Common myeloid progenitor, CD34-positive (primary cell): Measurements from ENCODE around the gene C12orf54.
"Not testable (repeated sequence)": the region's sequence is repeated elsewhere in the genome, so short reads cannot be mapped to it uniquely, and the experiment has no call there.

Experiments
- CTCF ChIA-PET: fragments of 350-600 bp; sonication (Branson Sonifier 250); formaldehyde crosslinking; loops from one replicate; lab custom pipeline; 2021; ENCODE audit warnings: antibody characterized with exemption; lab: Charles Lee
- POLR2A ChIA-PET: fragments of 350-600 bp; sonication (Branson Sonifier 250); formaldehyde crosslinking; loops from one replicate; lab custom pipeline; 2021; ENCODE audit warnings: antibody characterized with exemption; lab: Charles Lee
- DNase-seq, 3 donors: peaks; one replicate each; pipeline versions ENCODE4 v3.0.0 to v3.0.0-alpha.2; 2013
- H3K27ac ChIP-seq, 2 experiments: 1 replicate in 1 of 2; 2 replicates in 1 of 2; pipeline ENCODE4 v1.7.0; 2013; ENCODE audit warnings: inconsistent platforms in 2 of 2, low read length in 2 of 2, mild to moderate bottlenecking in 2 of 2, low read depth in 1 of 2, moderate library complexity in 1 of 2; ENCODE audit not compliant: severe bottlenecking in 2 of 2, insufficient read depth in 1 of 2, poor library complexity in 1 of 2
- H3K27me3 ChIP-seq, 5 experiments: replicated peaks in 2 of 5; 1 replicate in 3 of 5; 2 replicates in 2 of 5; pipeline versions ENCODE4 v1.6.1 to v1.7.0; 2013; ENCODE audit warnings: low read length in 4 of 5, mild to moderate bottlenecking in 2 of 5, moderate library complexity in 2 of 5, inconsistent platforms in 1 of 5; ENCODE audit not compliant: insufficient read depth in 5 of 5, control insufficient read depth in 4 of 5
- H3K36me3 ChIP-seq, 4 experiments: 1 replicate in 2 of 4; 2 replicates in 2 of 4; pipeline versions ENCODE4 v1.6.1 to v1.7.0; 2013; ENCODE audit warnings: low read length in 3 of 4, control low read depth in 1 of 4, mild to moderate bottlenecking in 1 of 4; ENCODE audit not compliant: control insufficient read depth in 4 of 4, insufficient read depth in 4 of 4
- H3K4me1 ChIP-seq, 4 experiments: 1 replicate in 3 of 4; 2 replicates in 1 of 4; pipeline versions ENCODE4 v1.6.1 to v1.7.1; 2013; ENCODE audit warnings: low read length in 3 of 4, mild to moderate bottlenecking in 3 of 4, control low read depth in 1 of 4, inconsistent platforms in 1 of 4, moderate library complexity in 1 of 4; ENCODE audit not compliant: control insufficient read depth in 4 of 4, insufficient read depth in 4 of 4; ENCODE audit errors: control extremely low read depth in 1 of 4
- H3K4me3 ChIP-seq, 7 experiments: 1 replicate in 4 of 7; 2 replicates in 3 of 7; pipeline versions ENCODE4 v1.5.1 to v1.7.0; 2013; ENCODE audit warnings: mild to moderate bottlenecking in 7 of 7, low read length in 6 of 7, moderate library complexity in 6 of 7, inconsistent platforms in 2 of 7, low read depth in 2 of 7, control low read depth in 1 of 7; ENCODE audit not compliant: insufficient read depth in 4 of 7, control insufficient read depth in 1 of 7; ENCODE audit errors: extremely low read depth in 1 of 7
- H3K9me3 ChIP-seq, 5 experiments: 1 replicate in 4 of 5; 2 replicates in 1 of 5; pipeline versions ENCODE4 v1.6.1 to v1.7.1; 2013; ENCODE audit warnings: low read length in 4 of 5, mild to moderate bottlenecking in 2 of 5, inconsistent platforms in 1 of 5, low read depth in 1 of 5, moderate library complexity in 1 of 5; ENCODE audit not compliant: control insufficient read depth in 4 of 5, insufficient read depth in 2 of 5; ENCODE audit errors: control extremely low read depth in 1 of 5
- WGBS: methylation state at CpG from one replicate; pipeline ENCODE4 v1.1.5; 2013; ENCODE audit not compliant: insufficient coverage; 5-methylcytosine and 5-hydroxymethylcytosine counted together

Gene C12orf54

DNA sequence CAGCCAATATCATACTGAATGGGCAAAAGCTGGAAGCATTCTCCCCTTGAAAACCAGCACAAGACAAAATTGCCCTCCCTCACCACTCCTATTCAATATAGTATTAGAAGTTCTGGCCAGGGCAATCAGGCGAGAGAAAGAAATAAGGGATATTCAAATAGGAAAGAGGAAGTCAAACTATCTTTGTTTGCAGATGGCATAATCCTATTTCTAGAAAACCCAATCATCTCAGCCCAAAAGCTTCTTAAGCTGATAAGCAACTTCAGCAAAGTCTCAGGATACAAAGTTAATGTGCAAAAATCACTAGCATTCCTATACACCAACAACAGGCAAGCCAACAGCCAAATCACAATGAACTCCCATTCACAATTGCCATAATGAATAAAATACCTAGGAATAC, 30.9 kb upstream of the C12orf54 start:
- POLR2A ChIA-PET = no interaction called here
- no CpG with 5 or more reads among the region's 1 CpG for WGBS
- no peaks in the 10 kb centered on the region for H3K4me1 ChIP-seq
- H3K4me3 ChIP-seq = no peak overlapping the region
- no peak overlapping the region for H3K27ac ChIP-seq
- CTCF ChIA-PET = interaction anchor here (1.2 kb wide), 1 partner anchor 9 kb away, joined by 3 read pairs; no protein-coding TSS in a partner anchor
- H3K36me3 ChIP-seq = no peaks in the 10 kb centered on the region
- peak; percentile 22 to 58 (median 29) for DNase-seq
- peaks cover 0 to 3% (median 0%) of the 10 kb centered on the region in 5 experiments for H3K9me3 ChIP-seq
- no peaks in the 10 kb centered on the region for H3K27me3 ChIP-seq

- POLR2A ChIA-PET = not testable (repeated sequence)
Observed at GRCh38 chr12:48452961-48453360, 29.3 kb upstream of the C12orf54 start.

GRCh38 chr12:48454667-48455066, 27.6 kb upstream of the C12orf54 start:
- no peaks in the 10 kb centered on the region for H3K36me3 ChIP-seq
- no peaks in the 10 kb centered on the region for H3K27me3 ChIP-seq
- DNase-seq = peak; percentile 25 to 62 (median 62)
- H3K9me3 ChIP-seq = peaks cover 0 to 3% (median 0%) of the 10 kb centered on the region in 5 experiments
- ChIA-PET POLR2A (no interaction called here), CTCF (interaction anchor here (0.6 kb wide), 1 partner anchor 307 kb away, joined by 3 read pairs; no protein-coding TSS in a partner anchor)
- no peak overlapping the region for H3K27ac ChIP-seq
- H3K4me3 ChIP-seq = no peak overlapping the region
- no peaks in the 10 kb centered on the region for H3K4me1 ChIP-seq
- WGBS = no CpG with 5 or more reads among the region's 1 CpG

More at GRCh38 chr12:48452961-48453360, 29.3 kb upstream of the C12orf54 start:
- H3K27me3 ChIP-seq, DNase-seq, H3K27ac ChIP-seq, H3K4me1 ChIP-seq, H3K36me3 ChIP-seq, H3K4me3 ChIP-seq, H3K9me3 ChIP-seq, CTCF ChIA-PET: not testable (repeated sequence)
- no CpG with 5 or more reads among the region's 2 CpGs for WGBS

GRCh38 chr12:48455116-48455515, 27.2 kb upstream of the C12orf54 start:
- Histone ChIP-seq H3K27me3 (no peaks in the 10 kb centered on the region), H3K27ac (no peak overlapping the region), H3K36me3 (no peaks in the 10 kb centered on the region), H3K9me3 (no peaks in the 10 kb centered on the region), H3K4me3 (no peak overlapping the region), H3K4me1 (no peaks in the 10 kb centered on the region)
- POLR2A ChIA-PET = no interaction called here
- DNase-seq = no peak
- CTCF ChIA-PET = no interaction called here
- no CpG with 5 or more reads among the region's 2 CpGs for WGBS

DNA sequence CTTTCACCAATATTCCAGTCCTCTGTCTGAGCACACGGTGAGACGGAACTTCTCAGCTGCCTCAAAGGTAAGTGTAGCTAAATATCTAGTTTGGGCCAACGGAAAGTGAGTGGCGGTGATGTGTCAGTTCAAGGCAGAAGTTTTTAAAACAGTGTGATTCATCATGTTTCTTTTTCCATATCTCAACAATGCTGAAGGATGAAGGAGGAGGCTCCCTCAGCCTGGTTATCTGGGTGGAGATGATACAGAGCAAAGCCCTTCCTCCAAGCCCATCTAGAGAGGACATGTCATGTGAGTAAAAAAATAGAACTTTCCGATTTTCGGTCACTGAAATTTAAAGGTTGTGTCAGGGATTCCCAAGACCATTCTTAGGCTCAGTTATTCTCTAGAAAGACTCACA, 23.0 kb upstream of the C12orf54 start:
- POLR2A ChIA-PET = no interaction called here
- no peaks in the 10 kb centered on the region for H3K4me1 ChIP-seq
- CTCF ChIA-PET = no interaction called here

DNA sequence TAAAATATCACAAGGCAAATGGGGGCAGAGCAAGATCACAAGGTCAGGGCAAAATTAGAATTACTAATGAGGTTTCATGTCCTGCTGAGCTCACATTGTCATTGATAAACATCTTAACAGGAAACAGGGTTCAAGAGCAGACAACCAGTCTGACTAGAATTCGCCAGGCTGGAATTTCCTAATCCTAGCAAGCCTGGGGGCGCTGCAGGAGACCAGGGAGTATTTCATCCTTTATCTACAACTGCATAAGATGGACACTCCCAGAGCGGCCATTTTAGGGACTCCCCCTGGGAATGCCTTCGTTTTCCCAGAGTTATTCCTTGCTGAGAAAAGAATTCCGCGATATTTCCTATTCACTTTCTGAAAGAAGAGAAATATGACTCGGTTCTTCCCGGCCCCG, 13.3 kb upstream of the C12orf54 start:
- CTCF ChIA-PET, H3K4me3 ChIP-seq, H3K27ac ChIP-seq, H3K36me3 ChIP-seq, H3K4me1 ChIP-seq, DNase-seq, H3K27me3 ChIP-seq, POLR2A ChIA-PET: not testable (repeated sequence)
- peaks cover 0 to 26% (median 4%) of the 10 kb centered on the region in 5 experiments for H3K9me3 ChIP-seq
- 85% methylated on average over 8 of the region's 9 CpGs for WGBS

More for the DNA sequence above, 23.0 kb upstream of the C12orf54 start:
- no peaks in the 10 kb centered on the region for H3K27me3 ChIP-seq
- 73% methylated on average over 3 of the region's 6 CpGs for WGBS
- no peak overlapping the region for H3K27ac ChIP-seq
- DNase-seq = no peak
- H3K4me3 ChIP-seq = no peak overlapping the region
- no peaks in the 10 kb centered on the region for H3K36me3 ChIP-seq
- H3K9me3 ChIP-seq = no peaks in the 10 kb centered on the region

DNA sequence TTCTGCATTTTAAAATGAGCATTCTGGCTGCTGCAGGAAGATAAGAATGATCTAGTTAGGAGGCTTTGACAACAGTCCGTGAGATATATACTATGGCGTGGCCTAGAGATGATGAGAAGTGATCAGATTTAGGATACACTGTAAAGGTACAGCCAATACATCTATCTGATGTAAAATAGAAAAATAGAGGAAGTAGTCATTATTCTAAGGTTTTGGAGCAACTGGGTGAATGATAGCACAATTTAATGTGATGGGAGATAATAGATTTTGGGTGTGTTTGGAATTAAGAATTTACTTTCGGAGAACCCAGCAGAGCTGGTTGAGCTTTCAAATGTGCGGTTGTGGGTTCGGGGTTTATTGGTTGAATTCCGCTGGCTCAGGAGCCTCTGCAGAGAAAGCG, 10.0 kb upstream of the C12orf54 start, which contains the start of gene ANP32D:
TSS of gene ANP32D (plus strand) at position 301 of the 400 bp plus-strand sequence. CDS start 106 bp downstream, outside the sequence.
- Histone ChIP-seq H3K4me1 (no peaks in the 10 kb centered on the region), H3K36me3 (no peaks in the 10 kb centered on the region), H3K27me3 (no peaks in the 10 kb centered on the region), H3K4me3 (no peak within 1 kb of the TSS), H3K27ac (no peak within 1 kb of the TSS), H3K9me3 (peaks cover 0 to 26% (median 4%) of the 10 kb centered on the region in 5 experiments)
- ChIA-PET POLR2A (no interaction called here), CTCF (no interaction called here)
- DNase-seq = no peak
- 92% methylated on average over 5 of the region's 7 CpGs for WGBS
